Measurements from ENCODE around the gene LARP1.
"Not testable (repeated sequence)": the region's sequence is repeated elsewhere in the genome, so short reads cannot be mapped to it uniquely, and the experiment has no call there.

DNA sequence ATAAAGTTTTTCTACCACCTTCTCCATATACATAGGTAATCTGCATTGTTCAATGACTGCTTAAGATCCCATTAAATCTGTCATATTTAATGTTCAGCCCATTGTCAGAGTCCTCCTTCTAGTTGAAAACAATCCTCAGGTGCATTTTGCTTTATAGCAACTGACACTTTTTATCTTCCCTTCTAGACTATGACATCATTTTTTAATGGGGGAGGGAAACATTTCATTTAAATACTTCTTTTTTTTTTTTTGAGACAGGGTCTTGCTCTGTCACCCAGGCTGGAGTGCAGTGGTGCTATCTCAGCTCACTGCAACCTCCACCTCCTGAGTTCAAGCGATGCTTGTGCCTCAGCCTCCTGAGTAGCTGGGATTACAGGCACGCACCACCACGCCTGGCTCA lies 77.6 kb downstream of the LARP1 start:
- TF ChIP-seq EP300, POLR2A, CTCF (IDR thresholded peaks at IDR 0.05): not testable (repeated sequence)
